Thoracic aorta (tissue), 2 donors: ENCODE measurements around the gene SAMD4A. TPM values are rescaled to one million over a fixed set of nuclear protein-coding genes. Genes with fewer than 3 reads are reported as not detected.

ENCODE experiments used
- ATAC-seq: fragments of 150-250 bp; one replicate; pipeline ENCODE4 v1.8.0; 2017; ENCODE audit warnings: low read depth; ENCODE audit not compliant: insufficient number of reproducible peaks, low FRiP score
- DNase-seq: peaks from one replicate; pipeline ENCODE4 v3.0.0-alpha.2; 2020; ENCODE audit warnings: low spot score
- H3K27ac ChIP-seq, 2 donors: fragments of 200-600 bp; sonication (generic); 1 replicate in 1 of 2; 2 replicates in 1 of 2; pipeline ENCODE4 v1.5.1; 2016; ENCODE audit warnings: mild to moderate bottlenecking in 2 of 2, moderate library complexity in 2 of 2
- H3K27me3 ChIP-seq: fragments of 200-600 bp; sonication (generic); replicated peaks from 2 replicates; pipeline ENCODE4 v1.6.0; 2016; ENCODE audit warnings: mild to moderate bottlenecking; ENCODE audit not compliant: insufficient read depth
- H3K36me3 ChIP-seq: fragments of 200-600 bp; sonication (generic); one replicate; pipeline ENCODE4 v1.5.1; 2016
- H3K4me1 ChIP-seq, 2 donors: fragments of 200-600 bp; sonication (generic); 1 replicate in 1 of 2; 2 replicates in 1 of 2; pipeline versions ENCODE4 v1.5.1 to v1.6.0; 2016; ENCODE audit warnings: low read depth in 2 of 2, mild to moderate bottlenecking in 1 of 2; ENCODE audit not compliant: control insufficient read depth in 1 of 2
- H3K4me3 ChIP-seq: fragments of 200-600 bp; sonication (generic); 2 replicates; pipeline ENCODE4 v1.5.1; 2016; ENCODE audit warnings: mild to moderate bottlenecking
- H3K9me3 ChIP-seq: fragments of 200-600 bp; sonication (generic); 2 replicates; pipeline ENCODE4 v1.5.1; 2016
- total RNA-seq, 2 donors: library from RNA; depleted of rRNA; stranded (reverse); fragments of >200 nt; gene quantifications; one replicate each; pipeline versions ENCODE4 v1.1.0 to v1.2.3, GENCODE V29; 2016
- TF ChIP-seq, protein P1 (sequence below): fragments of 200-600 bp; sonication (generic); IDR thresholded peaks from one replicate; pipeline ENCODE4 v1.5.1; 2019; ENCODE audit warnings: antibody characterized with exemption

SAMD4A gene
- total RNA-seq, 2 donors from 2014 or later = 142 to 172 TPM

DNA sequence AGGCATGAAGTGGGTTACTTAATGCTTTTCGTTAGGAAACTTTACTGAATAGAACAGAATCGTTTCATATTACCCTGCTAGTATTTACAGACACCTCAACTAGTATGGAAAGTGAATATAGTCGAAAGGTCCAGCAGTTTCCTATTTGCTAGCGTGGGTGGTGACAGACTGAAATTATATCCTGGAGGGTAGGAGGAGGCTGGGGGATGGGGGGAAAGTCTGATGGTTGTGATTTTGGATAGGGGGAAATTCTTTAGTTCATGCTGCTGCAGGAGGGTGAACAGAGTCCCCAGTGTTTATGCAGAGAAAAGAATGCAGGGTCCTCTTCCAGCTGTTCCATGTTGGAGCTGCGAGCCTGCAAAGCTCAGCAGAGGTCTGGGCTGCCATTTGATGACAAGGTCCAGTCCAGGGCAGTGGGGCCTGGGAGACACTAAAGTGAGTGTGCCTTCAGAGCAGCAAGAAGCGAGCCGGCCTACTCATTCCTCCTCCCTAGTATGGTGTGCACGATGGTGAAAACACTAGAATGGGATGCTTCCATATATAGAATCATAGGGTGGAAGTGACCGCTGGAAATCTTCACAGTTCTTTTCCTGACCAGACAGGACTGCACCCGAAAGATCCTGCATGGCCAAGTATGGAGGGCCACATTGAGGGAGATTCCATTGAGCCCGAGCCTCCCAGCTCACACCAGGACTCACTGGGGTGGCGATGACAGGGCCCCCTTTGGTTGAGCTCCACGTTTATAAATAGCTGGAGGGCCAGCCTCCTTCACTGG is 2.1 kb downstream of the SAMD4A start:
- peaks cover 8% of the 10 kb centered on the region for H3K36me3 ChIP-seq
- no peaks in the 10 kb centered on the region for H3K27me3 ChIP-seq
- H3K4me3 ChIP-seq = peak overlapping the region; percentile 97
- no peak for ATAC-seq
- DNase-seq = no peak
- no peaks in the 10 kb centered on the region for H3K9me3 ChIP-seq
- peak overlapping the region; percentile 99 for H3K27ac ChIP-seq
- TF ChIP-seq, protein P1, sequence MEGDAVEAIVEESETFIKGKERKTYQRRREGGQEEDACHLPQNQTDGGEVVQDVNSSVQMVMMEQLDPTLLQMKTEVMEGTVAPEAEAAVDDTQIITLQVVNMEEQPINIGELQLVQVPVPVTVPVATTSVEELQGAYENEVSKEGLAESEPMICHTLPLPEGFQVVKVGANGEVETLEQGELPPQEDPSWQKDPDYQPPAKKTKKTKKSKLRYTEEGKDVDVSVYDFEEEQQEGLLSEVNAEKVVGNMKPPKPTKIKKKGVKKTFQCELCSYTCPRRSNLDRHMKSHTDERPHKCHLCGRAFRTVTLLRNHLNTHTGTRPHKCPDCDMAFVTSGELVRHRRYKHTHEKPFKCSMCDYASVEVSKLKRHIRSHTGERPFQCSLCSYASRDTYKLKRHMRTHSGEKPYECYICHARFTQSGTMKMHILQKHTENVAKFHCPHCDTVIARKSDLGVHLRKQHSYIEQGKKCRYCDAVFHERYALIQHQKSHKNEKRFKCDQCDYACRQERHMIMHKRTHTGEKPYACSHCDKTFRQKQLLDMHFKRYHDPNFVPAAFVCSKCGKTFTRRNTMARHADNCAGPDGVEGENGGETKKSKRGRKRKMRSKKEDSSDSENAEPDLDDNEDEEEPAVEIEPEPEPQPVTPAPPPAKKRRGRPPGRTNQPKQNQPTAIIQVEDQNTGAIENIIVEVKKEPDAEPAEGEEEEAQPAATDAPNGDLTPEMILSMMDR = no peak
- H3K4me1 ChIP-seq = peaks cover 22 to 48% of the 10 kb centered on the region in 2 donors

DNA sequence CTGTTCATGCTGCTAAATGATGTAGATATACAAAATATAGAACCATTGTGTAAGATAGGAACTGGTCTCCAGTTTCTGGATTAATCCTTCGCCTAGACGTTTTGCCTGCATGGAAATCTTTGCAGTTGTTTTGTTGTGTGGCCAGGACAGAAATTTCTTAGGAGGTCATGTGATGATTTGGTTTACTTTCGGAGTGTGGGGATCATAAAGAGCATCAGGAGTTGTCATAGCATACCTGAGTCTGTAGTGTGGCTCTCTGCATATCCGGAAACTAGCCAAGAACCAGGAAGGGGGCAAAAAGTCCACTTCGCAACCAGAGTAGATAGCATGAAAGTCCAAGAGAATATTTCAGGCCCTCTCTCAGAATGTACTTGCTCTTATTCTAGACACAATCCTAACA is 3.1 kb downstream of the SAMD4A start:
- H3K4me3 ChIP-seq = peak overlapping the region; percentile 97
- no peaks in the 10 kb centered on the region for H3K9me3 ChIP-seq
- ATAC-seq = no peak
- no peaks in the 10 kb centered on the region for H3K27me3 ChIP-seq
- TF ChIP-seq, protein P1 = no peak
- H3K4me1 ChIP-seq = peaks cover 17 to 50% of the 10 kb centered on the region in 2 donors
- peaks cover 8% of the 10 kb centered on the region for H3K36me3 ChIP-seq
- DNase-seq = no peak
- H3K27ac ChIP-seq = peak overlapping the region; percentile 99

DNA sequence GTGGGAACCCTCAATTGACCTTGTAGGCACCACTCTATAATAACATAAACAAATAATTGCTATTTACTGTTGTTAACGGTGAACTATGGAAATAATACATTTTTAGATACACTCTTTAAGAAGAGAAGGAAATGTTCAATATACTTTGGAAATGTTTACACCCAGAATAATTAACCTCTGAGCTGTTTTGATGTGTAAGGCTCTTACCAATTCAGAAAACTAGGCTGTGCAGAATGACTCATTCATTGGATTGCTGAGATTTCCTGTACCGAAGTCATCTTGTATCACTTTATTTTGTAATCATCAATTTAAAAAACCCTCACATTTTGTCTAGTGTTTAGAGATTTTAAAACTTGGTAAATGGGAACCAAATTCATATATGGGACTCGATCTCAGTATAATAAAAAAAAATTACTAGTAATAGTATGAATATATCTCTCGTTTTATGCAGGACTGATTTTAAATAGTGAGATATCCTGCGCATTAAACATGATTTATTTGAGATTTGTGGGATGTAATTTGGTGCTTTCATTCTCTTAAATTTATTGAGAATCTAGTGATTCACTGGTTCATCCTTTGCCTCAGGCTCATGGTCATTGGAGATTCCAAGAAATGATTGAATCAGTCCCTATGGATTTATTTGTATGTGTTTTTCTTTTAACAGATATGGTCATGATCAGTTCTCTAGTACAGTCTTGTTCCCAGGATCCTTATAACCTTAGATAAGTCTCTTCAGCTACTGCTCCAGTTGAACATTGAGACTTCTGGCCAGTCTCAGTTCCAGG is 3.9 kb downstream of the SAMD4A start:
- Histone ChIP-seq H3K36me3 (peaks cover 8% of the 10 kb centered on the region), H3K4me3 (peak overlapping the region; percentile 97), H3K27ac (peak overlapping the region; percentile 99), H3K27me3 (no peaks in the 10 kb centered on the region), H3K9me3 (no peaks in the 10 kb centered on the region), H3K4me1 (peaks cover 17 to 56% of the 10 kb centered on the region in 2 donors)
- no peak for ATAC-seq
- TF ChIP-seq, protein P1 = no peak
- DNase-seq = no peak

DNA sequence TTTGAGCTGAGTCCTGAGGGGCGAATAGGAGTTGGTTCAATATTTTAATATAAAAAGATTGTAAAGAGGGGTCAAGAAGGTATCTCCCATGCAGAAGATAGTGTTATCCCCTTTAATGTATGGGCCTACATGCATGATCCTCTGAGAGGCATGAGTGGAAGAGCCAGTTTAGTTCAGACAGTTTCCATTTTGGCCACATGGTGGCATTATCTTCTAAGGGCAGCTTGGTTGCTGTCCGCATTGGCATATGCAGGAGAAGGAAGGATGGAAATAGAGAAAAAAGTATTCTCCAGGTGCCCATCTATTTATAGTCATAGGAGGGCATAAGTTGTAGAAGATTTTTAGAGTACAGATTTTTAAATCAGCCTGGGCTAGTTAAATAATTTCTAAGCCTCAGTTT is 5.4 kb downstream of the SAMD4A start:
- Histone ChIP-seq H3K4me1 (peaks cover 29 to 71% of the 10 kb centered on the region in 2 donors), H3K27ac (no peak overlapping the region)

More for the DNA sequence above, 5.4 kb downstream of the SAMD4A start:
- Histone ChIP-seq H3K4me3 (no peak overlapping the region), H3K9me3 (no peaks in the 10 kb centered on the region), H3K27me3 (no peaks in the 10 kb centered on the region), H3K36me3 (peaks cover 8% of the 10 kb centered on the region)
- ATAC-seq (no peak), DNase-seq (no peak)
- TF ChIP-seq, protein P1 = peak; percentile 18
